OCI-LY7 (cell line): Measurements from ENCODE around the gene CNNM2. TPM values are rescaled to one million over a fixed set of nuclear protein-coding genes. Genes with fewer than 3 reads are reported as not detected.

Experiments used
- BruUV-seq: library from RNA; stranded (reverse); fragments of 400-500 nt; replicated peaks from 2 replicates; lab custom pipeline; 2021; lab: Mats Ljungman, UMichigan
- CTCF ChIA-PET: fragments of 300-600 bp; sonication (Branson Sonifier 250); formaldehyde crosslinking; loops from one replicate; lab custom pipeline; 2022; ENCODE audit warnings: antibody characterized with exemption; ENCODE audit not compliant: unreplicated experiment; lab: Charles Lee
- POLR2A ChIA-PET: fragments of 300-600 bp; sonication (Branson Sonifier 250); formaldehyde crosslinking; loops from one replicate; lab custom pipeline; 2022; ENCODE audit warnings: antibody characterized with exemption; lab: Charles Lee
- DNase-seq: peaks from one replicate; pipeline ENCODE4 v3.0.0-alpha.2; 2015; ENCODE audit warnings: low spot score
- H2AFZ ChIP-seq: fragments of 200-600 bp; sonication (generic), shearing (Covaris generic); 2 replicates; pipeline ENCODE4 v1.6.1; 2014; ENCODE audit warnings: mild to moderate bottlenecking, antibody characterized with exemption, low read length, moderate library complexity
- H3K27ac ChIP-seq: fragments of 200-600 bp; sonication (generic); 2 replicates; pipeline ENCODE4 v1.5.1; 2014; ENCODE audit warnings: mixed run types, low read depth, mild to moderate bottlenecking, moderate library complexity, low read length, inconsistent platforms; ENCODE audit not compliant: poor library complexity, severe bottlenecking
- H3K36me3 ChIP-seq: fragments of 200-600 bp; sonication (generic); 2 replicates; pipeline ENCODE4 v1.6.1; 2014; ENCODE audit warnings: mild to moderate bottlenecking, antibody characterized with exemption, low read length, moderate library complexity, mixed read lengths; ENCODE audit not compliant: insufficient read depth
- H3K4me1 ChIP-seq: fragments of 200-600 bp; sonication (generic); 2 replicates; pipeline ENCODE4 v1.5.1; 2014; ENCODE audit warnings: mild to moderate bottlenecking, low read length; ENCODE audit not compliant: insufficient read depth, poor library complexity, severe bottlenecking
- H3K4me2 ChIP-seq: fragments of 200-600 bp; sonication (generic); 2 replicates; pipeline ENCODE4 v1.6.1; 2014; ENCODE audit warnings: mild to moderate bottlenecking, low read length
- H3K4me3 ChIP-seq: fragments of 200-600 bp; sonication (generic); 2 replicates; pipeline ENCODE4 v1.5.1; 2014; ENCODE audit warnings: mild to moderate bottlenecking, low read depth, low read length; ENCODE audit not compliant: poor library complexity, severe bottlenecking
- H3K79me2 ChIP-seq: fragments of 200-600 bp; sonication (generic); 2 replicates; pipeline ENCODE4 v1.6.1; 2016; ENCODE audit warnings: low read depth, mild to moderate bottlenecking, low read length, moderate library complexity, mixed read lengths; ENCODE audit not compliant: insufficient read depth
- H3K9me2 ChIP-seq: fragments of 200-600 bp; sonication (generic); 2 replicates; pipeline ENCODE4 v1.6.1; 2016; ENCODE audit warnings: mild to moderate bottlenecking, low read length, mixed read lengths; ENCODE audit not compliant: insufficient read depth
- H3K9me3 ChIP-seq: fragments of 200-600 bp; sonication (generic); 2 replicates; pipeline ENCODE4 v1.6.1; 2014; ENCODE audit warnings: mild to moderate bottlenecking, mixed run types, low read length, mixed read lengths
- H4K20me1 ChIP-seq: fragments of 200-600 bp; sonication (generic); 2 replicates; pipeline ENCODE4 v1.6.1; 2014; ENCODE audit warnings: mild to moderate bottlenecking, antibody characterized with exemption, low read length, moderate library complexity, mixed read lengths; ENCODE audit not compliant: insufficient read depth
- EZH2phosphoT487 ChIP-seq: fragments of 200-600 bp; sonication (generic); IDR thresholded peaks from 2 replicates; pipeline ENCODE4 v1.6.1; 2018; ENCODE audit warnings: low read depth, borderline replicate concordance, mild to moderate bottlenecking, mixed run types, antibody characterized with exemption, low read length, moderate library complexity, mixed read lengths
- intact Hi-C: fragments of 100-400 bp; cut with micrococcal nuclease; formaldehyde crosslinking; loops from one replicate; pipeline ENCODE4 v1.10.0; 2022; ENCODE audit not compliant: unreplicated experiment
- total RNA-seq, 2 experiments: library from RNA; depleted of rRNA in 1 of 2; stranded (reverse); fragments of >200 nt in 1 of 2; shearing (Covaris generic) in 1 of 2; gene quantifications; 2 replicates each; pipeline ENCODE4 v1.2.3, GENCODE V29; 2014 to 2022
- TF ChIP-seq, protein P1 (sequence below): fragments of 200-600 bp; sonication (generic); conservative IDR thresholded peaks from 2 replicates; pipeline ENCODE4 v1.5.1; 2014; ENCODE audit warnings: mild to moderate bottlenecking, antibody characterized with exemption, low read length, moderate library complexity, mixed read lengths

CNNM2 gene
- total RNA-seq, 2 experiments from 2014 or later = 6.6 to 7.2 TPM

DNA sequence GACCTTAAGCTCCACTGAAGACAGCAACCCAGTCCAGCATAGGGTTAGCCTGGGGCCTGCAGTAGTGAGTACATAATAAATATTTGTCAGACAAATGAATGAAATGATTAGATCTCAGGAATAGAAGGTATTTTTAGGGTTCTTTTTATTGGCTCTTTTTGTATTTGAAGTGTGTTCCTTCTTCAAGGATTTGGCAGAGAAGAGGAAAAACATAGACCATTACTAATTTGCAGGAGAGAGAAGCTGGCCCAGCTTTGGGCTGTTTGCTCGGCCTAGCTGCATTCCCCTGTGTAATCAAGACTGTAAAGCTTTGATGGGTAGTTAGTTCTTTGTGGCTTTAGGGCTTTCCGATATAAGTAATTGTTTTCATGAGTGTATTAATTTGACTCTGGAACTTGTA is 64.2 kb downstream of the CNNM2 start:
- BruUV-seq = no TSS peak
- no peak overlapping the region for H3K4me3 ChIP-seq
- H3K4me2 ChIP-seq = no peak overlapping the region
- H3K79me2 ChIP-seq = no peaks in the 10 kb centered on the region
- no peak overlapping the region for H3K27ac ChIP-seq
- no peaks in the 10 kb centered on the region for H3K4me1 ChIP-seq
- TF ChIP-seq, protein P1, sequence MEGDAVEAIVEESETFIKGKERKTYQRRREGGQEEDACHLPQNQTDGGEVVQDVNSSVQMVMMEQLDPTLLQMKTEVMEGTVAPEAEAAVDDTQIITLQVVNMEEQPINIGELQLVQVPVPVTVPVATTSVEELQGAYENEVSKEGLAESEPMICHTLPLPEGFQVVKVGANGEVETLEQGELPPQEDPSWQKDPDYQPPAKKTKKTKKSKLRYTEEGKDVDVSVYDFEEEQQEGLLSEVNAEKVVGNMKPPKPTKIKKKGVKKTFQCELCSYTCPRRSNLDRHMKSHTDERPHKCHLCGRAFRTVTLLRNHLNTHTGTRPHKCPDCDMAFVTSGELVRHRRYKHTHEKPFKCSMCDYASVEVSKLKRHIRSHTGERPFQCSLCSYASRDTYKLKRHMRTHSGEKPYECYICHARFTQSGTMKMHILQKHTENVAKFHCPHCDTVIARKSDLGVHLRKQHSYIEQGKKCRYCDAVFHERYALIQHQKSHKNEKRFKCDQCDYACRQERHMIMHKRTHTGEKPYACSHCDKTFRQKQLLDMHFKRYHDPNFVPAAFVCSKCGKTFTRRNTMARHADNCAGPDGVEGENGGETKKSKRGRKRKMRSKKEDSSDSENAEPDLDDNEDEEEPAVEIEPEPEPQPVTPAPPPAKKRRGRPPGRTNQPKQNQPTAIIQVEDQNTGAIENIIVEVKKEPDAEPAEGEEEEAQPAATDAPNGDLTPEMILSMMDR = no peak
- no peak for TF ChIP-seq EZH2phosphoT487
- no peaks in the 10 kb centered on the region for H3K9me2 ChIP-seq
- no peak for DNase-seq
- ChIA-PET POLR2A (no interaction called here), CTCF (no interaction called here)
- H2AFZ ChIP-seq = no peak overlapping the region
- no peaks in the 10 kb centered on the region for H3K36me3 ChIP-seq
- intact Hi-C loops = no loop called here
- H3K9me3 ChIP-seq = no peaks in the 10 kb centered on the region
- no peaks in the 10 kb centered on the region for H4K20me1 ChIP-seq

DNA sequence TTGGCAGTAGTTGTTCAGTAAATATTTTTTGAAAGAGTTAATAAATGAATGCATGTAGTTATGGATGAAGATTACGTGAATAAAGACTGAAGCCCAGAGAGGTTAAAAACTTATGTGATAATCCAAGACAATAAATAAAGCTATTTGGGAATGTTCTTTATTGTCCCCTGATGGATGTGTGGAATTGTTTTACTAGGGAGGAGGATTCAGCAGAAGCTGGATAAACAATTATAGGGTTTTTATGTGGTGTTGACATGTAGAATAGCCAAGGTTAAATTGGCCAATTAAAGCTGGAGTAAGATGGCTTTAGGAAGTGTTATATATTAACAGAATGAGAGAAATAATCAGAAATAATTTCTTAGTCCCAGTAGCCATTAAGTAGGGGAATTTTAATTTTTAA is 66.0 kb downstream of the CNNM2 start:
- no peak overlapping the region for H3K4me2 ChIP-seq
- no peak overlapping the region for H2AFZ ChIP-seq
- H3K4me3 ChIP-seq = no peak overlapping the region
- H4K20me1 ChIP-seq = no peaks in the 10 kb centered on the region
- H3K9me3 ChIP-seq = no peaks in the 10 kb centered on the region
- no peak for TF ChIP-seq EZH2phosphoT487
- TF ChIP-seq, protein P1 = no peak
- POLR2A ChIA-PET = interaction anchor here (0.5 kb wide), 1 partner anchor 113 kb away, joined by 3 read pairs; no protein-coding TSS in a partner anchor
- no peaks in the 10 kb centered on the region for H3K9me2 ChIP-seq
- no peak for DNase-seq
- CTCF ChIA-PET = no interaction called here
- no peaks in the 10 kb centered on the region for H3K36me3 ChIP-seq
- intact Hi-C loops = no loop called here
- H3K79me2 ChIP-seq = no peaks in the 10 kb centered on the region
- BruUV-seq = no TSS peak
- H3K4me1 ChIP-seq = no peaks in the 10 kb centered on the region
- H3K27ac ChIP-seq = no peak overlapping the region

DNA sequence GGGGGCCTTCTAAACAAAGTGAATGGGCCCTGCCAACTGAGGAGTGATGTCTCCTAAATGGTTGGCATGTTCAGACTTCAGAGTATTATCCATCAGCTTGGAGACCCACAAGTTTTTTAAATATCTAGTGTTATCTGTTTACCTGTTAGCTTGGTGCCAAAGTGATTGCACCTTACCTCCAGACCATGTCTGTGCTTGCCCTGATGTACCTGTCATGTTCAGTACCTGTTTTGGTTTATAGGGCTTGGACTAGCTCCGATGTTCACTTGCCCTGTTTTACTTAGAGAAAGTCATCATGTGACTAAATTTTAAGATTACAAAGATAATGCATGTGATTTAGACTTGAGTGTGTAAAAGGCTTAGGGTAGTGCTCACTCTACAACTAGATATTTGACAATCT is 67.7 kb downstream of the CNNM2 start:
- no peaks in the 10 kb centered on the region for H3K9me2 ChIP-seq
- no peaks in the 10 kb centered on the region for H3K79me2 ChIP-seq
- no peaks in the 10 kb centered on the region for H4K20me1 ChIP-seq
- CTCF ChIA-PET = interaction anchor here (1.0 kb wide), 1 partner anchor 26 kb away, joined by 3 read pairs; no protein-coding TSS in a partner anchor
- H3K27ac ChIP-seq = no peak overlapping the region
- H3K4me2 ChIP-seq = no peak overlapping the region
- TF ChIP-seq, protein P1 = no peak
- no peak for TF ChIP-seq EZH2phosphoT487
- no TSS peak for BruUV-seq
- H3K4me1 ChIP-seq = no peaks in the 10 kb centered on the region
- H3K9me3 ChIP-seq = no peaks in the 10 kb centered on the region
- intact Hi-C loops = no loop called here
- no peak for DNase-seq
- no peak overlapping the region for H2AFZ ChIP-seq
- H3K4me3 ChIP-seq = no peak overlapping the region
- H3K36me3 ChIP-seq = no peaks in the 10 kb centered on the region
- POLR2A ChIA-PET = interaction anchor here (1.3 to 1.6 kb wide), 2 partner anchors 10 to 110 kb away, joined by 3 to 4 read pairs; no protein-coding TSS in a partner anchor
